ENCODE results near the gene RDX.

DNA sequence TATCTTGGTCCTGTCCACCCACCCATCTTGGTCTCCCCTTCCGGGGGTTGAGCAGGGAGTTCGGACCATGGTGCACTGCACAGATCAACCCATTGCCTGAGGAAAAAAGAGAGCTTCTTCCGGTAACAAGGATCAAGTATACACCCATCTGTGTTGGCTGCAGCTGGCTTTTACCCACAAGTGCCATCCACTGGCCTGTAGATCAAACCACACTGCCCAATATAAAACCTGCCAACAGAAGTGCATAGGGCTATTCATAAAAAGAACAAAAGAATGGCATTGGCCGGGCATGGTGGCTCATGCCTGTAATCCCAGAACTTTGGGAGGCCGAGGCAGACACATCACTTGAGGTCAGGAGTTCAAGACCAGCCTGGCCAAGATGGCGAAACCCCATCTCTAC is 108.7 kb downstream of the RDX start:
- TF ChIP-seq, protein P1, sequence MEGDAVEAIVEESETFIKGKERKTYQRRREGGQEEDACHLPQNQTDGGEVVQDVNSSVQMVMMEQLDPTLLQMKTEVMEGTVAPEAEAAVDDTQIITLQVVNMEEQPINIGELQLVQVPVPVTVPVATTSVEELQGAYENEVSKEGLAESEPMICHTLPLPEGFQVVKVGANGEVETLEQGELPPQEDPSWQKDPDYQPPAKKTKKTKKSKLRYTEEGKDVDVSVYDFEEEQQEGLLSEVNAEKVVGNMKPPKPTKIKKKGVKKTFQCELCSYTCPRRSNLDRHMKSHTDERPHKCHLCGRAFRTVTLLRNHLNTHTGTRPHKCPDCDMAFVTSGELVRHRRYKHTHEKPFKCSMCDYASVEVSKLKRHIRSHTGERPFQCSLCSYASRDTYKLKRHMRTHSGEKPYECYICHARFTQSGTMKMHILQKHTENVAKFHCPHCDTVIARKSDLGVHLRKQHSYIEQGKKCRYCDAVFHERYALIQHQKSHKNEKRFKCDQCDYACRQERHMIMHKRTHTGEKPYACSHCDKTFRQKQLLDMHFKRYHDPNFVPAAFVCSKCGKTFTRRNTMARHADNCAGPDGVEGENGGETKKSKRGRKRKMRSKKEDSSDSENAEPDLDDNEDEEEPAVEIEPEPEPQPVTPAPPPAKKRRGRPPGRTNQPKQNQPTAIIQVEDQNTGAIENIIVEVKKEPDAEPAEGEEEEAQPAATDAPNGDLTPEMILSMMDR (IDR thresholded peaks at IDR 0.05 in 2 of 3, conservative IDR thresholded peaks at IDR 0.05 in 1 of 3; ENCODE audit: control insufficient read depth in 2 of 3, extremely low read depth in 1 of 3, insufficient read depth in 1 of 3, low read depth in 3 of 3, low read length in 3 of 3), result no peak
- no peak for TF ChIP-seq CBX5 (IDR thresholded peaks at IDR 0.05; ENCODE audit: low read depth)
- TF ChIP-seq CHD4 (IDR thresholded peaks at IDR 0.05), result no peak
- TF ChIP-seq, protein P2, sequence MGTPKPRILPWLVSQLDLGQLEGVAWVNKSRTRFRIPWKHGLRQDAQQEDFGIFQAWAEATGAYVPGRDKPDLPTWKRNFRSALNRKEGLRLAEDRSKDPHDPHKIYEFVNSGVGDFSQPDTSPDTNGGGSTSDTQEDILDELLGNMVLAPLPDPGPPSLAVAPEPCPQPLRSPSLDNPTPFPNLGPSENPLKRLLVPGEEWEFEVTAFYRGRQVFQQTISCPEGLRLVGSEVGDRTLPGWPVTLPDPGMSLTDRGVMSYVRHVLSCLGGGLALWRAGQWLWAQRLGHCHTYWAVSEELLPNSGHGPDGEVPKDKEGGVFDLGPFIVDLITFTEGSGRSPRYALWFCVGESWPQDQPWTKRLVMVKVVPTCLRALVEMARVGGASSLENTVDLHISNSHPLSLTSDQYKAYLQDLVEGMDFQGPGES (IDR thresholded peaks at IDR 0.05), result no peak
- no peak for TF ChIP-seq MEF2B (IDR thresholded peaks at IDR 0.05; ENCODE audit: partially characterized antibody, poor library complexity, severe bottlenecking)
- no peak for TF ChIP-seq TCF12 (IDR thresholded peaks at IDR 0.05; ENCODE audit: low read depth, low read length)
- no peak for TF ChIP-seq POLR2AphosphoS5 (IDR thresholded peaks at IDR 0.05; ENCODE audit: low read length)
- TF ChIP-seq KDM1A (IDR thresholded peaks at IDR 0.05; ENCODE audit: borderline replicate concordance), result no peak
- TF ChIP-seq EZH2 (IDR thresholded peaks at IDR 0.05; ENCODE audit: borderline replicate concordance, control insufficient read depth, low read depth, low read length), result no peak
- no peak for TF ChIP-seq SREBF1 (IDR thresholded peaks at IDR 0.05; ENCODE audit: low read length)
